GM19397 (cell line): Measurements from ENCODE around the gene IRX5.

ENCODE experiments used
- ATAC-seq: cut with Tn5 transposase; IDR thresholded peaks from one replicate; pipeline ENCODE4 v1.9.1; 2021; ENCODE audit warnings: mild to moderate bottlenecking, moderate library complexity; ENCODE audit not compliant: unreplicated experiment

The IRX5 gene

DNA sequence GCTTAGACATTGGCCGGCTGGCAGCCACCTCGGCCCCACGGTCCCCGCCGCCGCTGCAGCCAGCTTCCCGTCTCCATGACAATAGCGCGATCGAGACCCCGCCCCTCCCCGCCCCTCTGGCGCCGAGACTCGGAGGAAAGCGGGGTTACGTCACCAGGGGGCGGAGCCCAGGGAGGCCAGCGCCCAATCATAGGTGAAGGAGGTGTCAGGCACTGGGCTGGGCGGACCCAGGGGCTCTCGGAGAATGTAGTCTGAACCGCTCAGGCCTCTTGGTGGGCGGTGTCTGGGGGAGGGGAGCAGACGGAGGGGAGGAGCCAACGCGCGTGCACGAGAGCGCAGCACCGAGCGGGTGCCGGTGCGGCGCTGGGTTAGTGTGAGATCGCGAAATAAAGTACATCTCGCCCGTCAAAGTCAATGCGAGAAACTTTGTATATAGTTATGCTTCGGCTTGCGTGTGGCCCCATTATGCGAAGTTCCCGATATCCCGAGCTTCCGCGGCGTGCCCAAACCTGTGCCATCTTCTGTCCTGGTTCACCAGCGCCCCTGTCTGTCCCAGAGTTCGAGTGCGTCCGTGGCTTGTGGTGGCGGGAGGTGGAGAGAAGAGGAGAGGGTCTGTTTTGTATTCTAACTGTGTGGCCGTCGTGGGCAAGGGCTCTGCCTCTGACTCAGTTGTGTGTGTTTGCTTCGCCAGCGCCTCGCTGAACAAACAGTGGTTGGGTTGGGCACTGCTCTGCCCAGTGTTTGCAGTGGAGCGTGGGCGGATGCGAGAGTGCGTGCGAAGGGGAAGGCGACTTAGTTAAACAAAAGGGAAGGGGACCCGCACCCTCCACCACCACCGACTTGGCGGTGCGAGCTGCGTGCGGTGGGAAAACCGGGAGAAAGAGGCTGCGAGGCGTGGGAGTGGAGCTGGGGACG, 1.3 kb upstream of the IRX5 start:
- ATAC-seq: peak; percentile 88

DNA sequence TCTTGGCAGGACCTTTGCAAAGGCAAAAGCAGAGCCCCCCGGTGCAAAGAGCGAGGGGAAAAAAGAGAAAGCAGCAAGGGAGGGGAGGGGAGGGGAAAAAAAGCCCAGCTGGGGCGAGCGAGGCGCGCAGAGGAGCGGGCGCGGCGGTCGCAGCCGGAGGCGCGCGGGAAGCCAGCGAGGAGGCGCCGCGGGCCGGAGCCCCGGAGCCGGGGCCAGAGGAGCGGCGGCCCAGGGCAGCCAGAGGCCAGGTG, 129 bp downstream of the IRX5 start:
- no peak for ATAC-seq

DNA sequence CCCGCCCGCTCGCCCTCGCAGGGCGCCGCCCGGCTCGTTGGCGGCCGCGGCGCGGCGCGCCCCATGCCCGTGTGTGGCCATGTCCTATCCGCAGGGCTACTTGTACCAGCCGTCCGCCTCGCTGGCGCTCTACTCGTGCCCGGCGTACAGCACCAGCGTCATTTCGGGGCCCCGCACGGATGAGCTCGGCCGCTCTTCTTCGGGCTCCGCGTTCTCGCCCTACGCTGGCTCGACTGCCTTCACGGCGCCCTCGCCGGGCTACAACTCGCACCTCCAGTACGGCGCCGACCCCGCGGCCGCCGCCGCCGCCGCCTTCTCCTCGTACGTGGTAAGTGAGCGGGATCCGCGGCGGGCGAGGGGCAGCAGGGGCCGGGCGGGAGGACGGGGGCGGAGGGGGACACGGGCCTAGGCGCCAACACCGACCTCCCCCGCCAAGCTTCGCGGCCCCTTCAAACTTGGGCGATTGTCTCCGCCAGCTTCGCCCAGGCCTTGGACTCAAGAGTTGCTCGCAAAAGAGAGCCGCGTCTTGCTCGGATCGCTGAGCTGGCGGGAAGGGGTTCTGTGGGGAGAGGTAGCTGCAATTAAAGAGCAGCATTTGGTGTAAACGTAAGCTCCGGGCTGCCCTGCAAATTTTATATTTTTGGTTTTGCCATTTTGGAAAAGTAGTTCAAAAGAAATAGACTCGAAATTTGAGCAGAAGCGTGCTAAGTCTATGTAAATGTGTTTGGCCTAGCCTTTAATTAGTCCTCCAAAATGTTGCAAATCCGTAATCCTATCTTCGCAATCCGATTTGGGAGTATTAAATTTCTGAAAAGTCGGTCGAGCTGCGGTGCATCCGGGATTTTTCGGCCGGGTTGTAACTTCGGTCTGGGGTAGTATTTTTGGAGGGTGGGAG, 702 bp downstream of the IRX5 start:
- no peak for ATAC-seq

DNA sequence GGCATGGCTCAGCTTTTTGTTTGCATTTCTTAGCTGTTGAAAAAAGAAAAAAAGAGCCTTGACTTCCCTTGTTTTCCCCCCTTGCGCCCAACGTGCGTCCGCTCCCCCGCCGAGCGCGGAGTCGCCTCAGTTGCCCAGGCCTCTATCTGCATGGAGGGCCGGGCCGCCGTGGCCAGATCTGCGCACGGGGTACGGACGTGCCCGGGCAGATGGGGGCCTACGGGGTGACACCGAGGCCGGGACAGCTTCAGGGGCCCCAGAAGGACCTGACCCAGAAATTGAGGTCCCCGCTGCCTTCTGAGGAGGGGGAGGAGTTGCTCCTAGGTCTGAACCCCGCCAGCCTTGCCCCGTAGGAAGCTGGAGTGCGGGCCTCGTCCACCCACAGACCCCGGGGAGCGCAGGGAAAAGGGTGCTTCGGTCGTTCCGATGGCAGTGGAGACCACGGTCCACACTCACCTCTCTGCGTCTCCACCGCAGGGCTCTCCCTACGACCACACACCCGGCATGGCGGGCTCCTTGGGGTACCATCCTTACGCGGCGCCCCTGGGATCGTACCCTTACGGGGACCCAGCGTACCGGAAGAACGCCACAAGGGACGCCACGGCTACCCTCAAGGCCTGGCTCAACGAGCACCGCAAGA, 1.5 kb downstream of the IRX5 start:
- no peak for ATAC-seq

DNA sequence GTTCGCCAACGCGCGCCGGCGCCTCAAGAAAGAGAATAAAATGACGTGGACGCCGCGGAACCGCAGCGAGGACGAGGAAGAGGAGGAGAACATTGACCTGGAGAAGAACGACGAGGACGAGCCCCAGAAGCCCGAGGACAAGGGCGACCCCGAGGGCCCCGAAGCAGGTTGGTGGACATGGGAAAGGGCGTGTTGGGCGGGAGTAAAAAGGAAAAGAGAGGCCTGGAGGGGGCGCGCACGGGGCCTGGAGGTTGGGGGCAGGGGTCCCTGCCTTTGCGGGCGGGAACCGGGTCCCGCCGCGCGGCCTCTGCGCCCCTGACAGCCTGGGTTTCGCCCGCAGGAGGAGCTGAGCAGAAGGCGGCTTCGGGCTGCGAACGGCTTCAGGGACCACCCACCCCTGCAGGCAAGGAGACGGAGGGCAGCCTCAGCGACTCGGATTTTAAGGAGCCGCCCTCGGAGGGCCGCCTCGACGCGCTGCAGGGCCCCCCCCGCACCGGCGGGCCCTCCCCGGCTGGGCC, 2.1 kb downstream of the IRX5 start:
- no peak for ATAC-seq

DNA sequence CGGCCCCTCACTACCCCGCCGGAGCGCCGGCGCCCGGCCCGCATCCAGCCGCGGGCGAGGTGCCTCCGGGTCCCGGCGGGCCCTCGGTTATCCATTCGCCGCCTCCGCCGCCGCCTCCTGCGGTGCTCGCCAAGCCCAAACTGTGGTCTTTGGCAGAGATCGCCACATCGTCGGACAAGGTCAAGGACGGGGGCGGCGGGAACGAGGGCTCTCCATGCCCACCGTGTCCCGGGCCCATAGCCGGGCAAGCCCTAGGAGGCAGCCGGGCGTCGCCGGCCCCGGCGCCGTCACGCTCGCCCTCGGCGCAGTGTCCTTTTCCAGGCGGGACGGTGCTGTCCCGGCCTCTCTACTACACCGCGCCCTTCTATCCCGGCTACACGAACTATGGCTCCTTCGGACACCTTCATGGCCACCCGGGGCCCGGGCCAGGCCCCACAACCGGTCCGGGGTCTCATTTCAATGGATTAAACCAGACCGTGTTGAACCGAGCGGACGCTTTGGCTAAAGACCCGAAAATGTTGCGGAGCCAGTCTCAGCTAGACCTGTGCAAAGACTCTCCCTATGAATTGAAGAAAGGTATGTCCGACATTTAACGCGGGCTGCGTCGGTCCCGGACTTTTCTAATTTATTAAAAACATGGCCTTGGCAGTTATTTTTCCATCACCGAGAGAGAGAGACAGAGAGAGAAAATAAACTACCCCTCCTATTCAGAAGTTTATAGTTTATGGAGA, 2.8 kb downstream of the IRX5 start:
- no peak for ATAC-seq

DNA sequence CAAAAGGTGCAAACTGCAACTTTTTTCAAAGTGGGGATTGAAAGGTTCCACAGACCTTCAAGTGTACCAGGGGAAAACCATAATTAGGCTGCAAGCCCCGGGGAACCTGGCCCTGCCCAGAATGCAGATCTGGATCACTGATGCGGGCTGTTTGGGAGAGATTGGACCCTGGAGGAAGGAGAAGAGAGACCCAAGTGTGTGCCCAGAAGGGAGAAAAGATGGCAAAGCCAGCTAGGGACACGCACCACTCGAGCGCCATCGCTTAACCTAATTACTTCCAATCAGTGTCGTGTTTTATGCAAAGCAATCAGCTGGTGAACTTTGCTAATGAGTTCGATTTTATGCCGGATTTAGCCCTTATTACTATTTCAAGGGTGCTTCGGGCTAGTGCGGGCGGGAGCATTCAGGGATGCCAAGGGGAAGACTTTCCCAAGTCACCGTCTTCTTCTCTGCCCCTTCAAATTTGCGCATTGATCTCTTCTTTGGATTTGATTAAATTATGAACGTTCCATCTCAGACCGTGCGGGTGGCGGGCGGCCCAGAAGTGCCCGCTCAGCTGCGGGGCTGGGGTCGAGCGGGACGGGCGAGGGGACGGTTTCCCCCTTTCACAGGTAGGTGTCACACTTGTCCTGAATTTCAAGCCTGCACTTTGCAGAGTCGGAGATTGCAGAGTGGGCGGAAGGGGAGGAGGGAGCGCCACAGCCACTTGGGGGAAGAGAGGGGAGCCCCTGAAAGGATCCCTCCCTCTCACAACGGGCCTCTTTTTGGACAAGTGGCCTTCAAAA, 4.0 kb downstream of the IRX5 start:
- ATAC-seq: no peak

DNA sequence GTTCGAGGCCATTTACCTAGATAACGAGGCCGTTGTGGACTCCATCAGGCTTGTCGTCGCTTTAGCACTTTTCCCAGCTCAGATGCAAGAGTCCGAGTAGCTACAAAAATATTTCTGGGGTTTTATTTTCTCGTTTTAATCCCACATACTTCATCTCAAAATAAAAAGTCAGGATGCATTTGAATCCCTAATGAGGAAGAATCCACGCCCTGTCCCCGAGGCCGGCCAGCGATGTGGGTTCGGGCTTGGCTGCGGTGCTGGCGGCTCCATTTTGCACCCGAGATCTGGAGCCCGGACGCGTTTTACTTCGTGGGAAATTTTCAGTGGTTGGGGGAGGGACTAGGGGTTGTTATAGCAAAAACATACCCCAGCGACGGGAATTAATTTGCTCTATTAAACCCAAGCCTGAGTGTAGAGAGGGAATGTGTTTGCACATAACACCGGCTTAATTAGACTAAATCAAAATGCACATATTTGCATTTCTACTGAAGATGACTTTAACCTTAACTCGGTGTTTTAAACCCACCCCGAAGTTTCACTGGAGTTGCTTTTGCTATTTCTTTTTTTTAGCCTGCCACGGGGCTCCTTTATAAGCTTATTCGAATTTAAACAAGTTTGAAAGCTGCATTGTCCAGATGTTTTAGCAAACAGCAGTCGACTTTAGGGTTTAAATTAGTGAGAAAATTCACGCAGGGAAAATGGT, 4.8 kb downstream of the IRX5 start:
- no peak for ATAC-seq

DNA sequence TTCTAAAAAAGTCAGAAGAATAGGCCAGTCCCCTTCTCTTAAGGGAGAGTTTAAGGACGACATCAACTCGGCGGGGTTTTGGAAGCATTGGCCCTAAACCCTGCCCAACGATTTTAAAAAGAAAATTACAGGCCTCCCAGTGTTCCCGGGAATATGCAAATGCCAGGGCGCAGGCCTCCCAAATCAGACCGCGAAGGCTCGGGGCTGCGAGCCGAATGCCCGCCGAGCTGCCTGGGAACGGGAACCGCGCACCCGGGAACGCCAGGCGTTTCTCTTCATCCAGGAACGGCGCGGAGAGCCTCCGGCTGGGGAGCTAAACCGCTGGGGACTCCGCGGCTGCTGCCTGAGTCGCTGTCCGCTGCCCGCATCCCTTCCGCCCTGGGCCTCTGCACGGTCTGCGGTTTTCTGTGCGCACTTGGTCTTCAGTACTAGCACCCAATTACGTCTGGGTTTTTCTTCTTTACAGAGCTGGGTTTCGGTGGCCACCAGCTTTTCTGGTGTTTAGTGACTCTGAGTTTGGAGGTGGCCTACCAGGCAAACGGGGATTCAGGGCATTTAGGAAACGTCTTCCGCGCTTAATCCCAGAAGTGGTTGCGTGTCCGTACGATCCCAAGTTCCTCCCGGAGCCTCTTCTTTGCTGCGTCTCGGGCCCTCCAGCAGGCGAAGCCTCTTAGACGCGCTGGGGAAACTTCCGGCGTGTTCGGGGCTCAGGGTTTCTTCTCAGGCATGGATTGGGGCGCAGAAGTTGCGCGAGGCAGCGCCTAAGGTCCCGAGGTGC, 5.7 kb downstream of the IRX5 start:
- no peak for ATAC-seq

DNA sequence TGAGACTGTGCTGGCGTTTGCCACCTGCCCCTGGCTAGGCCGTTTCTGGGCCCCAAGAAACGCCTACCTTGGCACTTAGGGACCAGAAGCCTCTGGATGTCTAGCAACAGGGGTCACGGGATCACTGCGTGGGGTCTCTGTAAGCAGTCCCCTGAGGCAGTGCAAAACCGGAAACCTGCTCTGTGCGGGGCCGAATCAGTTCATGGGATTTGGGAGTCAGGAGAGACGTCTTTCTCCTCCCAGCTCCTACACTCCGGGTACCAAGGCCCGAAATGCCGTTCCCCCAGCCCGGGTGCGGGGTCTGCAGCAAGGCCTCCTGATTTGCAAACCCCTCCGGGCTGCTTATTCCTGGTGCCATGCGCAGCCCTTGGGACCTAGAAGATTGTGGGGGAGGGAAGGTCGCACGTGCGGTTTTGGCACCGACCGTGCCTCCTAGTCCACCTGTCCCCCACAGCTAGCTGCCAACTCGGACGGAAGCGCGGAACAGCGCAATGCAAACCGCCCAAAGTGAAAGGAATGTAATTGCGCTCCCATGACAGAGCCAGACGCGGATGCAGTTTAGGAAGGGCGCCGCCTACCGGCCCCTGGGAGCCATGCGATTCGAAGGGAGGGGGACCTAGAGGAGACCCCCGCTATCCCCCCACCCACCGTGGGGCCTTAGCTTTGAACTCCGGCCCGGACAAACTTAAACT, 6.5 kb downstream of the IRX5 start:
- ATAC-seq: no peak

DNA sequence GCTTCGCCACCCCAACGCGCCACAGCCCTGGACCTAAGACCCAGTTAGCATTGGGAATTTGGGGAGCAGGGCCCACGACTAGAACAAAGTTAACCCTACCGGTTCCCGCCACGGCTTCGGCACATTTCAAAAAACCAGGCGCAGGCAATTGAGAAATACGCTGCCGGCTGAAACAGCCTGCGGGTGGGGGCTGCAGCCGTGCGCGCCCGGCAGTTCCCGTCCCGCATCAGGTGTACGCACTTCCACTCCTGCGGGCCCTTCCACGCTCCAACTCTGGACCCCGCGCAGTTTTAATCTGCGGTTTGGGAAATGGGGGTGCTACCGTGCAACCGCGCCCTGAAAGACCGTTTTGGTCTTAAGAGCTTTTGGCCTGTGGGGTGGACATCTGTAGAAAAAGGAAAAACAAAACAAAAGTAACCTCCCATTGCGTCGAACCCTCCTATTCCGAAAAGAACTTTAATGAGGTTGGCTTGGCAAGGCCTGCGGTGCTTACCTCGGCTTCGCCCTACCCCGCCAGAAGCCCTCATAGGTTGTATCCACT, 7.1 kb downstream of the IRX5 start:
- no peak for ATAC-seq

DNA sequence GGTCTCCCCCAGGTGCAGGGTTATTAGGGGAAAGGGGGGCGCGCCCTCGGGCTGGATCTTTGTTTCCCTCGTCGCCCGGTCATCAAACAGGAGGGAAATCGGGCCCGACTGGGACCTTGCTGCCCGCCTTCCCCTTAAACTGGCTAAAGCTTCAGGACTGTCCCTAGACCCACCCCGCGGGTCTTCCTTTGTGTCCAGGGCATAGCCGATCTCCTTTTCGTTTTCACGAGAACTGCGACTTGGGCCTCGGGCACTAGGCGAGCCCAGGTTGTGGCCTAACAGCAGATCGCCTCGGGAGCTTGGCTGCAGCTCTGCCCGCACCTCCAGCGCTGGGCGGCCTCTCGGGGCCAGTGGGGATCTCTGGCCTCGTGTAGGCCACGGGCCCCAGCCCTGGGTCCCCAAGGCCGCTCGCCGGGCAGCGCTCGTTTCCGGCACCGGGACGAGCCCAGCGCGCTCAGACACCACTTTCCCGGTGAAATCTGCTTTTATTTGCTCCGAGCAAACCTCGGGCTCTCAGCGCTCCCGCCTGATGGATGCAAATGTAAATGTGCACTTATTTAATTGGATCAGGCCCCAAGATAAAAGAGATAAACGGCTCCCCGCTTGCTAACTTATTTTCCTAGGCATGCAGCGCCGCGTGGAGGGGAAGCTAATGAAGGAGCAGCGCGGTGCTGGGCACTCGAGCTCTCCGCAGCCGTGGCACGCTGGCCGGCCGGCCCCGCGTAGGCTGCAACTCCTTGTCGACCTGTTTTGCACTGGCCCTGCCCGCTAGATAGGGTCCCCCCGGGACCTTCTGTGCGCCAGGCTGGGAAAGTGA, 7.8 kb downstream of the IRX5 start:
- ATAC-seq: no peak

DNA sequence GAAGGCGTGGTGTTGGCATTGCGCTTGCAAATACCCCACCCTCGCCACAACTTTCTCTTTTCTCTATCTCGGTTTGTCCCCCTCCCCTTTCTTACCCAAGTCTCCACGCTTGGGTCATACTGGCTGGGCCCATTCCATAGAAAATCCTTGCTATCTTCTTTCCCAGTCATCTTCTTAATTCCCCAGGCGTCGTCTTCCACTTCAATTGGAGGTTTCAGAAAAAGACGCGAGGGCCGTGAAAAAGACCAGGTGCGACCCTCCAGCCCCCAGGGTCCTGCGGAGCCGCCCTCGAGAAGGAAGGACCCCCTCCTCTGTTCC, 8.3 kb downstream of the IRX5 start:
- ATAC-seq: no peak

DNA sequence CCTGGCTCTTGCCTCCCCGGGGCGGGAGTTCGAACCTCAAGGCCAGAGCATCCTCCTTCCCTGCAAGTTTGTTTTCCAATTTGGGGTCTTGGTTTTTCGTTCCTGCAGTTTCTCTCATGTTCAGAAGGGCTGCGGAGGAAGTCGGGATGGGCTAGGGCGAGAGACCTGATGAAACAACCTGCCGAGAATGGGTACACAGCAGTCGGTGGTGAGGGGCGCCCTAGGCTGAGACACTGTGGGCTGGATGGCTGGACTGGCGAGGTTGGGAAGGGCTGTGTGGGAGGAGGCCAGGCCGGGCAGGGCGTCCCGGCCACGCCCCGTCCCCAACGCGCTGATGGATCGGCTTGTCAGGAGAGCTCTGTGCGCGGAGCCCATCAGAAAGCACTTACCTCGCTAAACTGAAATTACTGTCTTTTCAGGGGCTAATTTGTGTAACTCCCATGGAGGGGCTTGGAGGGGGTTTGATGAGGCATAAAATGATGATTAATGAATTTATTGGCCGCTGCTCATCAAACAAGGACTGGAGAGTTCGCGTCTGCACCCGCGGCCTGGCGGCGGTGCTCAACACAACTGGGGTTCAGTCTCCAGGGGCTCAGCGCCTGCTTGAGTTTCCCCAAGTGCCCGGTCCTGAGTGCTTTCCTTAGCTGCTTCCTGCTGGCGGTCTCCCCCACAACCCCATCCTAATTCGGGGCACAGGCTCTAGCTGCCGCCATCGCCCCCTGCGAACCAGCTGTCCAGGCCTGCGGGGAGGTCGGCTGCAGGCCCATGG, 9.0 kb downstream of the IRX5 start:
- no peak for ATAC-seq

DNA sequence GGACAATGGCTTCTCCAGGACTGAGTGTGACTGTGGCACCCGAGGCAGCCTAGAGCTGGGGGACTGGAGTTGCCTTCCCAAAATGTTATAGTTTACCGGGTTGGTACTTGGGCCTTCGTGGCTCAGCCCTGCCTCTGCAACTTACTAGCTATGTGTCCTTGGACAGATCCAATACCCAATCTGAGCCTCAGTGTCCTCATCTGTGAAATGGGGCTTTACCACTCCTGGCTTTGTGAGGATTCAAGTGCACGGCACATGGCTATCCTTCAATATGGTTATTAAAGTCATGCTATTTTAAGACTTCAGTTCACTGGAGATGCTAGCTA, 9.6 kb downstream of the IRX5 start:
- ATAC-seq: no peak

DNA sequence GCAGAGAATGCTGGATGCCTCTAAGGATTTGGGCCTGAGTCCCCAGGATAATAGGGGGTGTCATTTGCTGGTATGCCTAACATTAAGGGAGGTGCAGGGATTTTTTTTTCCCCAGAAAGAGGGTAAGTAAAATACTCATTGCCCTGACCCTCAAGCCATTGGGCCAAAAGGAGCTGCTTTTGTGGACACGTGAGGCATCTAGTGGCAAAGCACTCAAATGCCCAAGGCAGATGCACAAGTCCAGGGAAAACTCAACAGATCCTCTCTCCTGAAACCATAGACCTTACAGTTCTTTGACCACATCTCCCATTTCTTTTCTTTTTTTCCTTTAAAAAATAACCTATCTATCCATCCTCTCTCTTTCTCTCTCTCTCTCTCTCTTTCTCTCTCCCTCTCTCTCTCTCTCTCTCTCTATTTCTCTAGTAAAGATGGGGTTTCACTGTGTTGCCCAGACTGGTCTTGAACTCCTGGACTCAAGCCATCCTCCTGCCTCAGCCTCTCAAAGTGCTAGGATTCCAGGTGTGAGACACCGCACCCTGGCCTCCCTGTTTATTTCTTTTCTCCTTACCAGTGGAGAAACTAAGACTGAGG, 11.8 kb downstream of the IRX5 start:
- no peak for ATAC-seq
